ENCODE results near the gene GRM5. TPM values are rescaled to one million over a fixed set of nuclear protein-coding genes. Genes with fewer than 3 reads are reported as not detected.
A peak's percentile ranks its signal among the peaks of the same experiment; 100 is the strongest.
"Not testable (repeated sequence)": the region's sequence is repeated elsewhere in the genome, so short reads cannot be mapped to it uniquely, and the experiment has no call there.

GRM5 gene
- total RNA-seq, 1 donor from 2014 or later: 0.06 TPM

DNA sequence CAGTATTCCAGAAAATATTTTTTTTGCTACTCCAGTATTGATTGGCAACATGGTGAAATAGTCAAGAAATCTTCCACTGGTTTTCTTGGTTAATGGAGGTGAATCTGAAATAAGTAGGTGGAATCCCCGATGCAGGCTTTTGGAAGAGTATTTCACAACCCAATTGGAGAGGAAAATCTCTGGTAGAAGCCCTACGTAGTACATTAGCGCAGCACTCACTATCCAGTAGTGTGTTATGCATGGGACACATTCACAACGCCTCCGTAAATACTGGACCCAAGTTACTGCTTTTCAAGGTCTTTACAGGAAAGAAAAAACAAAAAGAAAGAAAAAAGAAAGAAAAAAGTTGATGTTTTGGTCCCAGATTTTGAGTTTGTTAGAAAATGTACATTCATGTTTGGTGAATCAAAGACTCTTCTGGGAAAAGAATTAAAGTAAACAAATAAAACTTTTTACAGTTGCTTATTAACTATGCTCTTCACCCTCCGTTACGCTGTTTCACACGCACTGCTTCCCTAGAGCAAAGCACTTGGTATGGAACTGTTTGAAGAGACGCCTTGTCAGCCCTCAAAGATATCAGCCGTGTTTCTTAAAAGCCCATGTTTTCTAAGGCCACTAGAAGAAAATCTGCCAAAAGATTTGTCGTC, 557.9 kb downstream of the GRM5 start:
- no peak for DNase-seq (ENCODE audit: low spot score)

DNA sequence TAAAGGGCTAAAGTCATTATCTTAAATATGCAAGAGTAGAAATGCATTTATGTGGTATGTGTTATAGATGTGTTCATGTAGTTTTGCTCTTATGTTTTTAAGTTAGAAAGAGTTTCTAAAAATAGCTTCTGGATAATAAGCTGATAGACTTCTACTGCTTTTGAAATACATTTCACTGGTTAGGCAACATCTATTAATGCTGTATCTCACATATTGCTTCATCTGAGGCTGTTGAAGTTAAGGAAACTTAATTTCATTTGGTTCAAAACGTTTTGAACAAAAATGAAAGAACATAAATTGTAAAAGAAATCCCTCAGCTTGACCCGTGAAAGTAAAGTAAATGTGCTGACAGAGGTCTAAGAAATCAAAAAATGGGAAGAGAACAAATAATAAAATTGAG, 564.2 kb downstream of the GRM5 start:
- no peak for DNase-seq (ENCODE audit: low spot score)

DNA sequence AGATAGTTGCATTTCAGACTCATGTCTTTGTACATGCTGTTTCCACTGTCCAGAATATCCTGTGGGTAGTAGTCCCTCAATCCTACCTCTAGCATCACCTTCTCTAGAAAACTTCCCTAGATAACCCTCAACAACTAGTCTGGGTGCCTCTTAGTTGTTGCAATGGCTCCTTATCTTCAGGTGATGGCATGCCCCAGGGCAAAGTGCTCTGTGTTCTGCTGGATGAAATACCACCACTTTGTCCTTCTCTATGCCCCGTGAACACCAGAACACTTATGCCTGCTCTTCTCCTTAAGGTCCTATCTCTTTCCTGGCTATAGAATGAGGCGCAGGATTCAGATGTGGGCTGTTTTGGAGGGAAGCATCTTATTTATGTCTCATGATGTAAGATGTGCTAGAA, 569.9 kb downstream of the GRM5 start:
- no peak for DNase-seq (ENCODE audit: low spot score)

DNA sequence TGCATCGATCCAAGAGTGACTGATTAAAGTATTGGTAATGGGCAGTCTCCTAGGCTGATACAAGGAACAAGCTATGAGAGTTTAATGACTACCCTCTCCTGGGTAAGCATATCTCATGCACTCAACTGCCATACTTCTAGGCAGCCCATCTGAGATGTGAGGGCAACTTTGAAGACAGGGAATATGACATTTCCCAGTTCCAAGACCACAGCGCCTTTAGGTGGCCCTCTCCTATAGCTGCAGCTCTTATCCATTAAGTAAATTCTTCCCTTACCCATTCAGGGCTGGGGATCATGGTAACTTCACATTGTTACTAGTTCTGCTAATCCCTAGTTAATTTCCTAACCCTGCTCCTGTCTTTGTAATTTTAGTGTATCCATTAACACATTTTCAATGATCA, 570.9 kb downstream of the GRM5 start:
- DNase-seq (ENCODE audit: low spot score): no peak

DNA sequence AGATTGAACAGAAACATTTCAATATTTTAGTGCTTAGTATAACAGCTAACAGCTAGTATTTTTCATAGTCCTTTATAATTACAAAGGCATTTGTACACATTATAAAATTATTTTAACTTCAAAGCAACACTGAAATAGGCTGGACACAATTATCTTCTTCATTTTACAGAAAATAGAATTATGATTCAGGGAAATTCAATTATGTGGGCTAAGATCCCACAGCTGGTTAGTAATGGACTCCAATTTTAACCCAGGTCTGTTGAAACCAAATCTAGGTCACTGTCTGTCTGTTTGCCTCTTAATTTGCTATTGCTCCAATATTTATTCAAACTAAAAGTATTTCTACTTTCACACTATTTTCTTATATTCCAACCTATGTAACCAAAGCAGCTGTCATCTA, 574.1 kb downstream of the GRM5 start:
- DNase-seq (ENCODE audit: low spot score): no peak

DNA sequence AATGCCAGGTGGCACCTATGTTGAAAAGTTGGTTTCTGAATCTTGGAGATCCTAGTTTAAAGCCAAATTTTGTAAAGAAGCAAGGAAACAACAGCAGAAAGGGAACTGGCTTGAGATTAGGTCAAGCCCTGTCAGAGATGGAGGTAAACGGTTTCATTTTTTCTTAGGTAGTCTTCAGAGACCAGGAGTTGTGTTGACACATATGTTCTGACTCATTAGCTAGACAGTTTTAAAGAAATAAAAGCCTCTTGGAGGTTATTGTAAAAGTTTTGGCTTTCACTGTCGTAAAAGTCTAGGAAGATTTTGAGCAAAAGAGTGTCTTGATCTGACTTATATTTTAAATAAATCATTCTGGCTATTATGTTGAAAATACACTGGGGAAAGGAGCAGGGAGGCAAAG, 576.8 kb downstream of the GRM5 start:
- DNase-seq (ENCODE audit: low spot score): no peak

DNA sequence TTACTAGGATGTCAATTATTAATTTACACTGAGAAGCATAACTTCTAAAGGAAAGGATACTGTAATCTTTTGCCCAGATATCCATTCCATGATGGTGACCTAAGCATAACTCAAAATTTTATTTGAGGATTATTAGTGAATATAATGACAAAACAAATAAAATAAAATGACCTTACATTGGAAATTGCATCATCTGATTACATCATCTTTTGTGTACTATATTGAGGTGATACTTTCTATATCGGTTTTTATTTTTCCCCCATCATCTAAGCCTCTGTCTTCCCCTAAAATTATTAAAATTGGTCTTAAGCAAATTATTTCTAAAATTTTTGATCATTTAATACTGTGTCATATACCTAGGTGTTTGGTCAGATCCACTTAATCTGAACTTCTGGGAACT, 578.1 kb downstream of the GRM5 start:
- no peak for DNase-seq (ENCODE audit: low spot score)

DNA sequence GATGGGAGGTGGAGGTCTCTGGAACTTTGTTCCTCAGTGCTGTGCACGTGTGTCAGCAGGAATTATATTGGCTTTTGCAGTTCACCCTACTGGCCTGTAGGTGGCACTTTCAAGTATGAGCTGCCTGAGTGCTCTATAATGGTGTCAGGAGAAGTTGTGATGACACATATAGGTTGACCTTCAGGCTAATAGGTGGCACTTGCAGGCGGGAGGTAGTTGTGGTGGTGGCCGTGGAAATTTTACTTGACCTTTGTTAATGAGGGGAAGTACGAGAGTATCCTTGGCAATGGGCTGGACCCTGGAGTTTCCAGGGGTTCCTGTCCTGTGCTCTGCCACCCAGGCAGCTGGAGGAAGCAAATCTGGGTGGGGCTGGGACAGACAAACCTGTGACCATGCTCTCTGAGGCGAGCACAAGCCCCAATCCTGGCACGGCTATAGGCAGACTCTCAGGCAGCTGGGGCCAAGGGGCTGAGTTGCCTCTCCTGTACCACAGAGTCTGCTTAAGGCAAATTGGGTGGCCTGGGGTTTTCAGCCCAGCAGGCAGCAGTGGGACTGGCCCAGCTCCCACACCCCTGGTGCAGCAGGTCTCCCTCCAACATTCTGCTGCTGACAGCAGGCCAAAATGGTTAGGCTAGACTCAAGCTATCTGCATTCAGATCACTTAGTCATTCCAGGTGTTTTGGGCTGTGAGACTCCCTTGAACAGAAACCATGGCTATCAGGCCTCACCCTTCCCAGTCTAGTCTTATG, 580.7 kb downstream of the GRM5 start:
- DNase-seq (ENCODE audit: low spot score): peak; percentile 12

DNA sequence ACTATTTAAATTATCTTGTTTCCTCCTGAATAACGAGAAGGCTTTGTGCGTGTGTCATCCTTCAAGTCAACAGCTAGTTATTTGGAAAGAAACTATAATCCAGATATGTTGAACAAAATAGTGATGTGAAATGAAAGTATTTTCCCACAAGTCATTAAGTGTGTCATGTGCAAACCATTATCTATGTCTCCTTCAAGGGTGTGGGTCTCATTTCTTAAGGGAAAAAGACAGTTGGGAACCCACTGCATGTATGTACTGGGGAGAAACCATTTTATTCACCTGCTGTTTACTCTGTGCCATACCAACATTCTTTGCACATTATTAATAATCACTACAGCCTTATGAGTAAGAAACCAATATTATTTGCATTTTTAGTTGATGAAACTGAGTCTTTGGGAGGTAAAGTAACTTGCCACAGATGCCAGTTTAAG, 582.9 kb downstream of the GRM5 start:
- no peak for DNase-seq (ENCODE audit: low spot score)

DNA sequence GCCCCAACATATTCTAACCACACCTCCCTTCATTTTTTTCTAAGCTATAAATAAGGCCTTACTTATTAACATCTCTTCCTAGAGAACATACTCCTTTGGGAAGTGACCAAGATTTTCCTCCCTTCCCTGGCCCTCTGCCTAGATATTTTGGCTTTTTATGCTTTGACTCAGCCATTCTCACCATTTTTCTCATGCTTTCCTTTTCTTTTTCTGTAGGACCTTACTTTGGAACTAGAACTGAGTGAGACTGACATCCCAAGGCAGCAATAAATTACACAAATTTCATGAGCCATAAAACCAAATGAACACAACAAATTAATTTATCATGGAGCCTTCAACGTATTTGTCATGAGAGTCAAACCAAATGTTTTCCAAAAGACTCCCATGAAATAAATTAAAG, 585.6 kb downstream of the GRM5 start:
- DNase-seq (ENCODE audit: low spot score): no peak

DNA sequence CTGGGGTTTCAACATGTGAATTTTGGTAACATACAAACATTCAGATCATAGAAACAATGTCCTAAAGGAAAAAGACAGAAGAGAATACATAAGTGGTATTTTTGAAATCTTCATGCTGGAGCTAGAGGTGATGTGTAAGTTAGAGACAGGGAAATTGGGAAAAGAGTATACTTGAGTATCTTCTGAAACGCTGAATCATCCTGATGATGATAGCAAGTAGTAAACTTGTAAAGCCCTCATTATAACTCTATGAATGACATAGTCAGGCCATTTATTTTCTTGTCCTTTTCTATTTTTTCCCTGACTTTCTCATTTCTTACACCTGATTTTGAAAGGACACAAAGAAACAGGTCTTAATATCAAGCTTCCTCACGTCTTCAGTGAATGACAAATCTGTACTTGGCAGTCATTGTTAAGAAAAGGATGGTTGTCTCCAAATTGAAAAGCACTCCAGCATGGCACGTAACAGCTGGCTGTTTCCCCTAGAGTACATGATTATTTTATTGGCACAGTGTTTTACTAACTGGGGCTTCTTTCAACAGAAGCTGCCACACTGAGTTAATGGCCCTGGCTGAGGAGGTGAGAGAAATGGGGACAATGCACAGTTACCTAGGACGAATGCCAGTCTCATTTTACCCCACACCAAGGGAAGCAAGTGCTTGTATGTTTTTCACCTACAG, 587.5 kb downstream of the GRM5 start:
- no peak for DNase-seq (ENCODE audit: low spot score)

DNA sequence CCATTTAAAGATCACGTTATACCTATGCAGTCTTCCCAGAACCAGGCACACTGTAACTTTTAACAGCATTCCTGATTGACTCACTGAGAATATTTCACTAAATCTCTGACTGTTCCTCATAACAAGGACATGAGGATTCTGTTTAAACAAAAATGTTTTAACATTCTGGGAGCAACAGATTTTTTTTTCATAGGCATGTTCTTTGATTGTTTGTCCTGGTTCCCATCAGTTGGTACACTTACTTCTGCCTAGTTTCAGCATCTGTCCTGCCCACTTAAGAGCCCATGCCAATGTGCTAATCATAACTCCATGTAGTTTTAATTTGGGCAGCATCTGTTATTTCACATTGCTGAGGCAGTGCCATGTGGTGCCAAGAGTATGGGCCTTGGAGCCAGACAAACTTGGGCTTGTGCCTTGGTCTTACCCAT, 589.8 kb downstream of the GRM5 start:
- no peak for DNase-seq (ENCODE audit: low spot score)

DNA sequence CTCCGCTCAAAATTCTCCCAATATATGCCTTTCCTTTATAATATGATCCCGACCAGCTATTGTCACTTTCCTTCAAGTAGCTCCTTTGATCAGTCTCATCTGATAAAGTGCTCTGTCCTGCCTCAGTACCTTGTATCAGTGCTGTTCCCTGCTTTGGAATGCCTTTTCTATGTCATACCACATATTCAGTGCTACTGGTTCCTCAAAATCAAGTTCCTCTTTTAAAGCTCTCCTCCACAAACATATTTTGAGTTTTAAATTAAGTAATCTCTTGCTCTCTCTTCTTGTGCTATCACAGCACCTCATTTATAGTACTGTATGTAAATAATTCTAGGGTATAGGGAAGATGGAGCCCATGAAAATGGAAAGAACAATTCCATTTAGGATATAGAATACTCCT, 591.1 kb downstream of the GRM5 start:
- DNase-seq (ENCODE audit: low spot score): no peak

DNA sequence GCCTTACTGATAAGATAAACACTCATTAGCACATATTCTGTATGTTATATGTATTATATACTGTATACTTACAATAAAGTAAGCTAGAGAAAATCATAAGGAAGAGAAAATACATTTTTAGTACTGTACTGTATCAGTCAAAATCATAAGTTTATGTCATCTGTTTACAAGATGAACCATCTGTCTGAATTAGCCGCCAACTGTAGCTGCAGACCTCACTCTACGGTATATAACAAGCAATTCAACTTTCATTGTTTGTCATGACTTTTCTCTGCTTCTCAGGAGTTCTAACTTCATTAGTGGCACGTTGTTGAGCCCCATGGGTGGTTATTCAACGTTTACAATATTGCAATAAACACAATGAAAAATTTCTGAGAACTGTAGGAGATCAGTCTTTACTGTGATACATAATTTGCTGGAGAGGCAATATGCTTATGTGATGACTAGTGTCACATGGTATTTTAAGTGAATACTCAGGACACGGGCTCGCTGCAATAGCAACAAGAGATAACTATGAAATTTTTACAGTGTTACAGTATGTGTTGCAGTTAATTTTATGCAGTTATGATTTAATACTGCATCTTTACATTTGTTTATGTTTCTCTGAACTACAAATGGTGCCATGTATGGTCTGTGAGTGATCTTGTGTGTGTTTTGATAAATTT, 596.1 kb downstream of the GRM5 start:
- DNase-seq (ENCODE audit: low spot score): no peak

DNA sequence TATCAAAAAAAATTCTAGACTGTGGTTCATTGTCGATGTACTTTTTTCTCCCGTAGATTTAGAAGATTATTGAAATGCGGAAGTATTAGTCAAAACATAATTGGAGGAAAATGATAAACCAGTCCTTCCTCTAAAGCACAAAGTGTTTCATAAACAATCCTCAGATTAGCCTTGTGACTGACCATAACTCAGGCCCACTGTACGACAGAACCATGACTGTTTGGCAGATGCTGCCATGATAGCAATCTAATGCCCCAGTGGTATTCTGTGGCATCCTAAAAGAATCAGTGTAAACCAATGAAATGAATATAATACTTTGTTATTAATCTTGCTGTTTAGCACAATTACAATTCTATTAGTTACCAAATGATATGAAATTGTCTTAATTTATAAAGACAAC, 601.3 kb downstream of the GRM5 start:
- no peak for DNase-seq (ENCODE audit: low spot score)

DNA sequence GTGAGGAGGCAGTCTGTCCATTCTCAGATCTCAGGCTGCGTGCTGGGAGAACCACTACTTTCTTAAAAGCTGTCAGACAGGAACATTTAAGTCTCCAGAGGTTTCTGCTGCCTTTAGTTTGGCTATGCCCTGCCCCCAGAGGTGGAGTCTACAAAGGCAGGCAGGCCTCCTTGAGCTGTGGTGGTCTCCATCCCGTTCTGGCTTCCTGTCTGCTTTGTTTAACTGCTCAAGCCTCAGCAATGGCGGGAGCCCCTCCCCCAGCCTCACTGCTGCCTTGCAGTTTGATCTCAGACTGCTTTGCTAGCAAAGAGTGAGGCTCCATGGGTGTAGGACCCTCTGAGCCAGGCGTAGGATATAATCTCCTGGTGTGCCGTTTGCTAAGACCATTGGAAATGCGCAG, 602.5 kb downstream of the GRM5 start:
- not testable (repeated sequence) for DNase-seq (ENCODE audit: low spot score)

DNA sequence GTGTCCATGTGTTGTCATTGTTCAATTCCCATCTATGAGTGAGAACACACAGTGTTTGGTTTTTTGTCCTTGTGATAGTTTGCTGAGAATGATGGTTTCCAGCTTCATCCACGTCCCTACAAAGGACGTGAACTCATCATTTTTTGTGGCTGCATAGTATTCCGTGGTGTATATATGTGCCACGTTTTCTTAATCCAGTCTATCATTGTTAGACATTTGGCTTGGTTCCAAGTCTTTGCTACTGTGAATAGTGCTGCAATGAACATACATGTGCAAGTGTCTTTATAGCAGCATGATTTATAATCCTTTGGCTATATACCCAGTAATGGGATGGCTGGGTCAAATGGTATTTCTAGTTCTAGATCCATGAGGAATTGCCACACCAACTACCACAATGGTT, 607.7 kb downstream of the GRM5 start:
- not testable (repeated sequence) for DNase-seq (ENCODE audit: low spot score)

DNA sequence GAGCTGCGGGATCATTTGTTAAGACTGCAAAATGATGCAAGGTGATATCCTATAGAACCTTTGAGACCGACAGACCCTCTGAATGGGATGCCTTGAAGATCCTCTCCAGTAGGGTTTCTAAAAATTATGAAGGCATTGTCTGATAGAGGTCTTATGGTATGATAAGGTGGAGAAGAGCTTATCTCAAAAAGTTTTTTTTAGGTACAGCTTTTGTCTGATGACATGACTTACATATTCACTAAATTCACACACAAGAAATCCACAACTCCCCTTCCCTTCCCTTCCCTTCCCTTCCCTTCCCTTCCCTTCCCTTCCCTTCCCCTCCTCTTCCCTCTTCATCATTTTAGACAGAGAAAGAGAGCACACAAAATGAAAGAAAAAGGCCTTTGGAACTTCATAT, 609.8 kb downstream of the GRM5 start:
- DNase-seq (ENCODE audit: low spot score): no peak

DNA sequence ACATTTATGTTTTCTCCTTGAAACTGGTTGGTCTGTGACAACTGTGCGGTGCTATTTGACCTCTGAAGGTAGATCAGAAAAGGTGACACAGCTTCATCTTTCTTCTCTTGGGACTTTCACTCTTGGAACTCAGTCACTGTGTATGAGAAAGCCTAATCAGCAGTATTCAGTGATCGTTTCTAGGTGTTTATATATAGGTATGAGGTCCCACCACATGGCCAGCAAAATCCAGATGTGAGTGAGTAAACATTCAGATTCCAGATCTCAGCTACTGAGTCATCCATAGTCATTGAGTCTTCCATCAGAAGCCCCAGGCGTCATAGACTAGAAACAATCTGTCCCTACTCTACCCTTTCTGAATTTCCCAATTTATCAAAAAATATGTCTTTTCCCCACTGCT, 610.9 kb downstream of the GRM5 start:
- DNase-seq (ENCODE audit: low spot score): no peak

All from mucosa of gallbladder (tissue), 1 donor.